CD14-positive monocyte (primary cell): Measurements from ENCODE around the gene WDR7. TPM values are rescaled to one million over a fixed set of nuclear protein-coding genes. Genes with fewer than 3 reads are reported as not detected.

ENCODE experiments used
- DNase-seq, 3 donors: peaks; one replicate each; pipeline ENCODE4 v3.0.0-alpha.2; 2011 to 2022
- H2AFZ ChIP-seq: 2 replicates; pipeline ENCODE4 v1.6.0; 2012; ENCODE audit warnings: mild to moderate bottlenecking, low read depth, low read length, inconsistent platforms; ENCODE audit not compliant: insufficient read depth, poor library complexity, severe bottlenecking
- H3K27ac ChIP-seq, 2 donors: 1 replicate in 1 of 2; 2 replicates in 1 of 2; pipeline ENCODE4 v1.5.1; 2012 to 2013; ENCODE audit warnings: low read length in 2 of 2, control low read depth in 1 of 2, inconsistent platforms in 1 of 2, low read depth in 1 of 2, mild to moderate bottlenecking in 1 of 2
- H3K27me3 ChIP-seq, 2 donors: one replicate each; pipeline versions ENCODE4 v1.6.0 to v1.6.1; 2011 to 2013; ENCODE audit warnings: low read length in 2 of 2; ENCODE audit not compliant: control insufficient read depth in 2 of 2, insufficient read depth in 2 of 2
- H3K36me3 ChIP-seq, 2 donors: replicated peaks in 1 of 2; 1 replicate in 1 of 2; 2 replicates in 1 of 2; pipeline versions ENCODE4 v1.5.1 to v1.6.1; 2012 to 2013; ENCODE audit warnings: low read length in 2 of 2, control low read depth in 1 of 2, inconsistent platforms in 1 of 2, mild to moderate bottlenecking in 1 of 2; ENCODE audit not compliant: insufficient read depth in 2 of 2, control insufficient read depth in 1 of 2
- H3K4me1 ChIP-seq, 2 donors: 1 replicate in 1 of 2; 2 replicates in 1 of 2; pipeline versions ENCODE4 v1.5.1 to v1.6.1; 2012 to 2013; ENCODE audit warnings: low read length in 2 of 2, control low read depth in 1 of 2, inconsistent platforms in 1 of 2, mild to moderate bottlenecking in 1 of 2, moderate library complexity in 1 of 2; ENCODE audit not compliant: insufficient read depth in 2 of 2, control insufficient read depth in 1 of 2
- H3K4me2 ChIP-seq: replicated peaks from 2 replicates; pipeline ENCODE3; 2012; ENCODE audit warnings: low read length, moderate library complexity, mild to moderate bottlenecking; ENCODE audit not compliant: poor library complexity, severe bottlenecking; ENCODE audit errors: extremely low read depth
- H3K4me3 ChIP-seq, 3 experiments: fragments of 200-600 bp in 1 of 3; sonication (generic) in 1 of 3; replicated peaks in 1 of 3; 1 replicate in 2 of 3; 2 replicates in 1 of 3; pipeline ENCODE4 v1.5.1; 2011 to 2013; ENCODE audit warnings: low read length in 3 of 3, mild to moderate bottlenecking in 3 of 3, control low read depth in 2 of 3, low read depth in 2 of 3, inconsistent platforms in 1 of 3, moderate library complexity in 1 of 3
- H3K79me2 ChIP-seq: 2 replicates; pipeline ENCODE4 v1.6.0; 2012; ENCODE audit warnings: mild to moderate bottlenecking, control low read depth, inconsistent platforms, low read length, moderate library complexity; ENCODE audit not compliant: insufficient read depth
- H3K9ac ChIP-seq: 2 replicates; pipeline ENCODE4 v1.6.0; 2017; ENCODE audit warnings: low read length, mild to moderate bottlenecking; ENCODE audit not compliant: insufficient read depth, poor library complexity, severe bottlenecking
- H3K9me3 ChIP-seq, 2 donors: replicated peaks in 1 of 2; 1 replicate in 1 of 2; 2 replicates in 1 of 2; pipeline versions ENCODE4 v1.5.1 to v1.6.1; 2012 to 2013; ENCODE audit warnings: low read length in 2 of 2, control low read depth in 1 of 2; ENCODE audit not compliant: control insufficient read depth in 1 of 2, insufficient read depth in 1 of 2
- H4K20me1 ChIP-seq: 2 replicates; pipeline ENCODE4 v1.6.0; 2012; ENCODE audit warnings: mild to moderate bottlenecking, low read length, control low read depth, moderate library complexity; ENCODE audit not compliant: insufficient read depth
- H3K27ac Mint-ChIP-seq, 7 donors: one replicate each; pipeline ENCODE4 v1.8.0; 2020; ENCODE audit warnings: mild to moderate bottlenecking in 7 of 7, mixed read lengths in 7 of 7, moderate library complexity in 6 of 7, inconsistent platforms in 2 of 7
- H3K27me3 Mint-ChIP-seq, 3 donors: one replicate each; pipeline ENCODE4 v1.8.0; 2021 to 2022; ENCODE audit warnings: low read depth in 3 of 3, mild to moderate bottlenecking in 3 of 3, mixed read lengths in 3 of 3, moderate library complexity in 3 of 3, inconsistent platforms in 1 of 3
- H3K36me3 Mint-ChIP-seq, 2 donors: one replicate each; pipeline ENCODE4 v1.8.0; 2020; ENCODE audit warnings: mixed read lengths in 2 of 2, inconsistent platforms in 1 of 2, mild to moderate bottlenecking in 1 of 2
- H3K4me1 Mint-ChIP-seq: one replicate; pipeline ENCODE4 v1.8.0; 2020; ENCODE audit warnings: mild to moderate bottlenecking, mixed read lengths
- H3K4me3 Mint-ChIP-seq, 2 donors: one replicate each; pipeline ENCODE4 v1.8.0; 2020; ENCODE audit warnings: mild to moderate bottlenecking in 2 of 2, mixed read lengths in 2 of 2, moderate library complexity in 1 of 2
- H3K9me3 Mint-ChIP-seq, 7 donors: one replicate each; pipeline ENCODE4 v1.8.0; 2020 to 2022; ENCODE audit warnings: mixed read lengths in 7 of 7, mild to moderate bottlenecking in 6 of 7, moderate library complexity in 6 of 7, inconsistent platforms in 2 of 7
- WGBS: methylation state at CpG from one replicate; pipeline ENCODE4 v1.1.5; 2013; ENCODE audit warnings: missing lambda C conversion rate; ENCODE audit not compliant: insufficient coverage; 5-methylcytosine and 5-hydroxymethylcytosine counted together
- intact Hi-C, 2 donors: fragments of 100-400 bp; cut with micrococcal nuclease; formaldehyde crosslinking; loops; one replicate each; pipeline versions ENCODE4 v1.15.0 to v1.15.1; 2023
- polyA plus RNA-seq, 3 donors: library from polyadenylated mRNA; depleted of rRNA in 1 of 3; unstranded in 2 of 3; stranded (reverse) in 1 of 3; fragments of 300-500 nt in 2 of 3; fragments of >200 nt in 1 of 3; fragmentation: Illumina TruSeq in 2 of 3; gene quantifications; 1 replicate in 2 of 3; 2 replicates in 1 of 3; pipeline ENCODE4 v1.2.3, GENCODE V29; 2012 to 2021
- TF ChIP-seq, protein P1 (sequence below): fragments of 200-600 bp; IDR thresholded peaks from one replicate; pipeline ENCODE4 v1.8.0; 2022; ENCODE audit warnings: antibody characterized with exemption, mild to moderate bottlenecking

The WDR7 gene
- polyA plus RNA-seq, 3 donors = 9.1 to 23.6 (median 9.5) TPM

DNA sequence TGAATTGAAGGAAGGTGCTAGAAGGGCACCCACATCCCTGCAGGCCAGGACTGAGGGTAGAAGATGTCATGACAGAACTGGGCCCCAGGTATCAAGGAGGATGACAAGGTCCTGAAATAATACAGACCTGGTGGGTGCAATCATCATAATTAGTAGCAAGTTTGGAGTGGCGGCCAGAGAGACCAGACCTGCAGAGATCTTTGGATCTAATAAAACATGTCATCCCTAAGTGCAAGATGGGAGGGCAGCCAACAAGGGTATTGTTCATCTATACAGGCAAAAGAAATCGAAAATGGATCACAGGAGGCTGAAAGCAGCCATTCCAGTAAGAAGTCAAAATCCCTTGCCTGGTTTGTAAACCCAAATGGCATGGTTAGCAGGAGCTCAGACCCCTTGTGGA lies 384.4 kb downstream of the WDR7 start:
- no peaks in the 10 kb centered on the region for H3K4me1 Mint-ChIP-seq
- Histone ChIP-seq H3K27me3 (no peaks in the 10 kb centered on the region), H3K27ac (no peak overlapping the region), H4K20me1 (no peaks in the 10 kb centered on the region), H2AFZ (no peak overlapping the region), H3K4me3 (no peak overlapping the region), H3K9me3 (no peaks in the 10 kb centered on the region), H3K4me1 (no peaks in the 10 kb centered on the region), H3K79me2 (no peaks in the 10 kb centered on the region), H3K36me3 (peaks cover 0 to 8% of the 10 kb centered on the region in 2 donors), H3K9ac (no peak overlapping the region), H3K4me2 (no peak overlapping the region)
- H3K4me3 Mint-ChIP-seq = no peak overlapping the region
- WGBS = 100% methylated on average over 1 of the region's 2 CpGs
- H3K27ac Mint-ChIP-seq = no peak overlapping the region
- peaks cover 2 to 4% (median 3%) of the 10 kb centered on the region in 3 donors for H3K27me3 Mint-ChIP-seq
- TF ChIP-seq, protein P1, sequence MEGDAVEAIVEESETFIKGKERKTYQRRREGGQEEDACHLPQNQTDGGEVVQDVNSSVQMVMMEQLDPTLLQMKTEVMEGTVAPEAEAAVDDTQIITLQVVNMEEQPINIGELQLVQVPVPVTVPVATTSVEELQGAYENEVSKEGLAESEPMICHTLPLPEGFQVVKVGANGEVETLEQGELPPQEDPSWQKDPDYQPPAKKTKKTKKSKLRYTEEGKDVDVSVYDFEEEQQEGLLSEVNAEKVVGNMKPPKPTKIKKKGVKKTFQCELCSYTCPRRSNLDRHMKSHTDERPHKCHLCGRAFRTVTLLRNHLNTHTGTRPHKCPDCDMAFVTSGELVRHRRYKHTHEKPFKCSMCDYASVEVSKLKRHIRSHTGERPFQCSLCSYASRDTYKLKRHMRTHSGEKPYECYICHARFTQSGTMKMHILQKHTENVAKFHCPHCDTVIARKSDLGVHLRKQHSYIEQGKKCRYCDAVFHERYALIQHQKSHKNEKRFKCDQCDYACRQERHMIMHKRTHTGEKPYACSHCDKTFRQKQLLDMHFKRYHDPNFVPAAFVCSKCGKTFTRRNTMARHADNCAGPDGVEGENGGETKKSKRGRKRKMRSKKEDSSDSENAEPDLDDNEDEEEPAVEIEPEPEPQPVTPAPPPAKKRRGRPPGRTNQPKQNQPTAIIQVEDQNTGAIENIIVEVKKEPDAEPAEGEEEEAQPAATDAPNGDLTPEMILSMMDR = no peak
- H3K9me3 Mint-ChIP-seq = peaks cover 0 to 4% (median 0%) of the 10 kb centered on the region in 7 donors
- H3K36me3 Mint-ChIP-seq = peaks cover 14 to 18% of the 10 kb centered on the region in 2 donors
- no peak for DNase-seq
- intact Hi-C loops = no loop called here

DNA sequence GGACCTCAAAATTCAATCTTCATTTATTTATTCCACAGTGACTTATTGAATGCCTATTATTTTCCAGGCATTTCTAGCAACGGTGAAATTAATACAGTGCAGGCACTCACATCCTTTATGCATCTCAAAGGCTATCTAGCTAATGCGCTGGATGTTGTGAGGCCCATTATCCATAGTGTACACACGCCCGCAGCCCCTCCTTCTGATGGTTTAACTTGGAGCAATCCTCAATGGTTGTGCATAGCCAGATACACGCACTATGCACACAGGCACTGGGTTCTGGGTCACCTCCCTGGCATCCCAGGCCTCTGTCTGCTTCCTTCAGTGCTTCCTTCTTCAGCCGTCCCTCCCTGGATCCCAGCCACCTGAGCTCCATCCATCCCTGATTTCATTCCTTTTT lies 387.2 kb downstream of the WDR7 start:
- Mint-ChIP-seq H3K4me1 (no peaks in the 10 kb centered on the region), H3K27me3 (peaks cover 2 to 4% (median 3%) of the 10 kb centered on the region in 3 donors), H3K4me3 (no peak overlapping the region), H3K9me3 (peaks cover 0 to 4% (median 0%) of the 10 kb centered on the region in 7 donors), H3K27ac (peak overlapping the region in 1 of 7 donors; percentile 16), H3K36me3 (peaks cover 0 to 2% of the 10 kb centered on the region in 2 donors)
- H3K79me2 ChIP-seq = no peaks in the 10 kb centered on the region
- no peaks in the 10 kb centered on the region for H4K20me1 ChIP-seq
- 83% methylated on average over 6 of the region's 6 CpGs for WGBS
- no peak overlapping the region for H3K9ac ChIP-seq
- no peaks in the 10 kb centered on the region for H3K4me1 ChIP-seq
- TF ChIP-seq, protein P1 = no peak
- no peak for DNase-seq
- H3K4me3 ChIP-seq = no peak overlapping the region
- H3K4me2 ChIP-seq = no peak overlapping the region
- no peaks in the 10 kb centered on the region for H3K27me3 ChIP-seq
- H2AFZ ChIP-seq = no peak overlapping the region
- intact Hi-C loops = no loop called here
- H3K9me3 ChIP-seq = no peaks in the 10 kb centered on the region
- H3K36me3 ChIP-seq = no peaks in the 10 kb centered on the region
- H3K27ac ChIP-seq = no peak overlapping the region
